ENCODE results near the gene LSP1.

LSP1 gene

GRCh38 chr11:1825039-1825740 lies 27.7 kb upstream of the LSP1 start:
- H3K27ac ChIP-seq (ENCODE audit: low read depth, low read length, severe bottlenecking): no peak overlapping the region
- H3K9me3 ChIP-seq (ENCODE audit: control insufficient read depth, low read length): no peaks in the 10 kb centered on the region
- H3K36me3 ChIP-seq (ENCODE audit: control insufficient read depth, insufficient read depth, low read length): no peaks in the 10 kb centered on the region
- WGBS, 2 experiments (ENCODE audit: insufficient coverage in 2 of 2): 33 to 38% methylated on average over 25 of the region's 26 CpGs
- peaks cover 13% of the 10 kb centered on the region for H3K4me1 ChIP-seq (ENCODE audit: control insufficient read depth, insufficient read depth, low read length, poor library complexity, severe bottlenecking)
- no peak overlapping the region for H3K4me3 ChIP-seq (ENCODE audit: extremely low read depth, insufficient read depth, low read length, poor library complexity, severe bottlenecking)

- H3K27ac ChIP-seq (ENCODE audit: low read depth, low read length, severe bottlenecking): no peak overlapping the region
Observed at GRCh38 chr11:1825785-1826451, 27.0 kb upstream of the LSP1 start.

GRCh38 chr11:1826552-1827094 lies 26.3 kb upstream of the LSP1 start:
- Histone ChIP-seq H3K4me1 (ENCODE audit: control insufficient read depth, insufficient read depth, low read length, poor library complexity, severe bottlenecking) (peaks cover 13% of the 10 kb centered on the region), H3K9me3 (ENCODE audit: control insufficient read depth, low read length) (no peaks in the 10 kb centered on the region), H3K36me3 (ENCODE audit: control insufficient read depth, insufficient read depth, low read length) (no peaks in the 10 kb centered on the region), H3K27ac (ENCODE audit: low read depth, low read length, severe bottlenecking) (no peak overlapping the region), H3K4me3 (ENCODE audit: extremely low read depth, insufficient read depth, low read length, poor library complexity, severe bottlenecking) (no peak overlapping the region)
- WGBS, 2 experiments (ENCODE audit: insufficient coverage in 2 of 2): 79 to 84% methylated on average over 15 of the region's 15 CpGs

More at GRCh38 chr11:1825785-1826451, 27.0 kb upstream of the LSP1 start:
- no peaks in the 10 kb centered on the region for H3K36me3 ChIP-seq (ENCODE audit: control insufficient read depth, insufficient read depth, low read length)
- H3K4me3 ChIP-seq (ENCODE audit: extremely low read depth, insufficient read depth, low read length, poor library complexity, severe bottlenecking): no peak overlapping the region
- peaks cover 13% of the 10 kb centered on the region for H3K4me1 ChIP-seq (ENCODE audit: control insufficient read depth, insufficient read depth, low read length, poor library complexity, severe bottlenecking)
- no peaks in the 10 kb centered on the region for H3K9me3 ChIP-seq (ENCODE audit: control insufficient read depth, low read length)
- 95% methylated on average over 25 to 30 of the region's 33 CpGs for WGBS, 2 experiments (ENCODE audit: insufficient coverage in 2 of 2)

- no peak overlapping the region for H3K4me3 ChIP-seq (ENCODE audit: extremely low read depth, insufficient read depth, low read length, poor library complexity, severe bottlenecking)
- H3K27ac ChIP-seq (ENCODE audit: low read depth, low read length, severe bottlenecking): no peak overlapping the region
- no peaks in the 10 kb centered on the region for H3K36me3 ChIP-seq (ENCODE audit: control insufficient read depth, insufficient read depth, low read length)
- WGBS, 2 experiments (ENCODE audit: insufficient coverage in 2 of 2): 94 to 97% methylated on average over 25 to 26 of the region's 27 CpGs
- no peaks in the 10 kb centered on the region for H3K9me3 ChIP-seq (ENCODE audit: control insufficient read depth, low read length)
- H3K4me1 ChIP-seq (ENCODE audit: control insufficient read depth, insufficient read depth, low read length, poor library complexity, severe bottlenecking): peaks cover 13% of the 10 kb centered on the region
Observed at GRCh38 chr11:1827095-1827813, 25.6 kb upstream of the LSP1 start.

- peaks cover 13% of the 10 kb centered on the region for H3K4me1 ChIP-seq (ENCODE audit: control insufficient read depth, insufficient read depth, low read length, poor library complexity, severe bottlenecking)
- no peak overlapping the region for H3K4me3 ChIP-seq (ENCODE audit: extremely low read depth, insufficient read depth, low read length, poor library complexity, severe bottlenecking)
- WGBS, 2 experiments (ENCODE audit: insufficient coverage in 2 of 2): 89 to 94% methylated on average over 16 to 19 of the region's 19 CpGs
- H3K9me3 ChIP-seq (ENCODE audit: control insufficient read depth, low read length): no peaks in the 10 kb centered on the region
- H3K36me3 ChIP-seq (ENCODE audit: control insufficient read depth, insufficient read depth, low read length): no peaks in the 10 kb centered on the region
- no peak overlapping the region for H3K27ac ChIP-seq (ENCODE audit: low read depth, low read length, severe bottlenecking)
Observed at GRCh38 chr11:1827931-1828330, 25.0 kb upstream of the LSP1 start.

GRCh38 chr11:1828542-1828941 lies 24.3 kb upstream of the LSP1 start:
- Histone ChIP-seq H3K36me3 (ENCODE audit: control insufficient read depth, insufficient read depth, low read length) (no peaks in the 10 kb centered on the region), H3K9me3 (ENCODE audit: control insufficient read depth, low read length) (no peaks in the 10 kb centered on the region), H3K4me3 (ENCODE audit: extremely low read depth, insufficient read depth, low read length, poor library complexity, severe bottlenecking) (no peak overlapping the region), H3K4me1 (ENCODE audit: control insufficient read depth, insufficient read depth, low read length, poor library complexity, severe bottlenecking) (peaks cover 13% of the 10 kb centered on the region), H3K27ac (ENCODE audit: low read depth, low read length, severe bottlenecking) (no peak overlapping the region)
- WGBS, 2 experiments (ENCODE audit: insufficient coverage in 2 of 2): 88 to 90% methylated on average over 4 to 11 of the region's 12 CpGs

- 75 to 77% methylated on average over 10 to 11 of the region's 11 CpGs for WGBS, 2 experiments (ENCODE audit: insufficient coverage in 2 of 2)
- H3K4me3 ChIP-seq (ENCODE audit: extremely low read depth, insufficient read depth, low read length, poor library complexity, severe bottlenecking): no peak overlapping the region
- no peaks in the 10 kb centered on the region for H3K36me3 ChIP-seq (ENCODE audit: control insufficient read depth, insufficient read depth, low read length)
- peaks cover 13% of the 10 kb centered on the region for H3K4me1 ChIP-seq (ENCODE audit: control insufficient read depth, insufficient read depth, low read length, poor library complexity, severe bottlenecking)
- H3K27ac ChIP-seq (ENCODE audit: low read depth, low read length, severe bottlenecking): no peak overlapping the region
- no peaks in the 10 kb centered on the region for H3K9me3 ChIP-seq (ENCODE audit: control insufficient read depth, low read length)
Observed at GRCh38 chr11:1829039-1829820, 23.7 kb upstream of the LSP1 start.

- H3K36me3 ChIP-seq (ENCODE audit: control insufficient read depth, insufficient read depth, low read length): no peaks in the 10 kb centered on the region
- H3K4me1 ChIP-seq (ENCODE audit: control insufficient read depth, insufficient read depth, low read length, poor library complexity, severe bottlenecking): peaks cover 13% of the 10 kb centered on the region
- 87% methylated on average over 5 to 6 of the region's 6 CpGs for WGBS, 2 experiments (ENCODE audit: insufficient coverage in 2 of 2)
- no peaks in the 10 kb centered on the region for H3K9me3 ChIP-seq (ENCODE audit: control insufficient read depth, low read length)
- H3K27ac ChIP-seq (ENCODE audit: low read depth, low read length, severe bottlenecking): no peak overlapping the region
- H3K4me3 ChIP-seq (ENCODE audit: extremely low read depth, insufficient read depth, low read length, poor library complexity, severe bottlenecking): no peak overlapping the region
Observed at GRCh38 chr11:1830004-1830321, 22.9 kb upstream of the LSP1 start.

- H3K9me3 ChIP-seq (ENCODE audit: control insufficient read depth, low read length): no peaks in the 10 kb centered on the region
- 88 to 90% methylated on average over 31 to 33 of the region's 33 CpGs for WGBS, 2 experiments (ENCODE audit: insufficient coverage in 2 of 2)
- H3K27ac ChIP-seq (ENCODE audit: low read depth, low read length, severe bottlenecking): no peak overlapping the region
- no peak overlapping the region for H3K4me3 ChIP-seq (ENCODE audit: extremely low read depth, insufficient read depth, low read length, poor library complexity, severe bottlenecking)
- H3K36me3 ChIP-seq (ENCODE audit: control insufficient read depth, insufficient read depth, low read length): no peaks in the 10 kb centered on the region
- peaks cover 13% of the 10 kb centered on the region for H3K4me1 ChIP-seq (ENCODE audit: control insufficient read depth, insufficient read depth, low read length, poor library complexity, severe bottlenecking)
Observed at GRCh38 chr11:1830322-1831223, 22.3 kb upstream of the LSP1 start.

Data from mesodermal cell (in vitro differentiated cells).